Adipose tissue (tissue), 3 donors: ENCODE data around the gene MIX23. TPM values are rescaled to one million over a fixed set of nuclear protein-coding genes. Genes with fewer than 3 reads are reported as not detected.
"Not testable (repeated sequence)": the region's sequence is repeated elsewhere in the genome, so short reads cannot be mapped to it uniquely, and the experiment has no call there.

Experiments used
- H3K27ac ChIP-seq: one replicate; pipeline ENCODE4 v1.5.1; 2013; ENCODE audit warnings: low read depth, low read length
- WGBS, 3 donors: extraction: QIAGEN DNeasy Blood & Tissue Kit; methylation state at CpG; one replicate each; pipeline ENCODE4 v1.1.7; 2013; 5-methylcytosine and 5-hydroxymethylcytosine counted together
- polyA plus RNA-seq, 3 donors: library from polyadenylated mRNA; stranded (reverse); fragments of 200-250 nt; gene quantifications; one replicate each; pipeline ENCODE4 v1.2.3, GENCODE V29; 2013
- donor health status: healthy with polysubstance abuse.
- donor health status: Bipolar disorder and iron deficiency.
- donor health status: healthy.

Gene MIX23
- polyA plus RNA-seq, 3 donors: 12.7 to 41.5 (median 21.1) TPM

DNA sequence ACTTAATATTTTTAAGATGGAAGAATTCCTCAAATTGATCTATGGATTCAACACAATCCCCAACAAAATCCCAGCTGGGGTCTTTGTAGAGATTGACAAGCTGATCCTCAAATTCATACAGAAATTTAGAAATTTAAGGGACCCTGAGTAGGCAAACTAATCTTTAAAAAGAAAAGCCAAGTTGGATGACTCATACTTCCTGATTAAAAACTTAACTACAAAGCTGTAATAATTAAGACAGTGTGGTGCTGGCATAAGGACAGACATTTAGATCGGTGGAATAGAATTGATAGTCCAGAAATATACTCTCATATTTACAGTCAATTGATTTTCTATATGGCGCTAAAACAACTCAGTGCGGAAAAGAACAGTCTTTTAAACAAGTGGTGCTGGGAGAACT, 12.6 kb upstream of the MIX23 start:
- 53 to 56% (median 55%) methylated on average over 3 of the region's 3 CpGs for WGBS, 3 donors
- H3K27ac ChIP-seq: no peak overlapping the region

GRCh38 chr3:122394173-122394572, 11.1 kb upstream of the MIX23 start:
- WGBS, 3 donors: 54 to 81% (median 80%) methylated on average over 1 of the region's 1 CpG
- no peak overlapping the region for H3K27ac ChIP-seq

DNA sequence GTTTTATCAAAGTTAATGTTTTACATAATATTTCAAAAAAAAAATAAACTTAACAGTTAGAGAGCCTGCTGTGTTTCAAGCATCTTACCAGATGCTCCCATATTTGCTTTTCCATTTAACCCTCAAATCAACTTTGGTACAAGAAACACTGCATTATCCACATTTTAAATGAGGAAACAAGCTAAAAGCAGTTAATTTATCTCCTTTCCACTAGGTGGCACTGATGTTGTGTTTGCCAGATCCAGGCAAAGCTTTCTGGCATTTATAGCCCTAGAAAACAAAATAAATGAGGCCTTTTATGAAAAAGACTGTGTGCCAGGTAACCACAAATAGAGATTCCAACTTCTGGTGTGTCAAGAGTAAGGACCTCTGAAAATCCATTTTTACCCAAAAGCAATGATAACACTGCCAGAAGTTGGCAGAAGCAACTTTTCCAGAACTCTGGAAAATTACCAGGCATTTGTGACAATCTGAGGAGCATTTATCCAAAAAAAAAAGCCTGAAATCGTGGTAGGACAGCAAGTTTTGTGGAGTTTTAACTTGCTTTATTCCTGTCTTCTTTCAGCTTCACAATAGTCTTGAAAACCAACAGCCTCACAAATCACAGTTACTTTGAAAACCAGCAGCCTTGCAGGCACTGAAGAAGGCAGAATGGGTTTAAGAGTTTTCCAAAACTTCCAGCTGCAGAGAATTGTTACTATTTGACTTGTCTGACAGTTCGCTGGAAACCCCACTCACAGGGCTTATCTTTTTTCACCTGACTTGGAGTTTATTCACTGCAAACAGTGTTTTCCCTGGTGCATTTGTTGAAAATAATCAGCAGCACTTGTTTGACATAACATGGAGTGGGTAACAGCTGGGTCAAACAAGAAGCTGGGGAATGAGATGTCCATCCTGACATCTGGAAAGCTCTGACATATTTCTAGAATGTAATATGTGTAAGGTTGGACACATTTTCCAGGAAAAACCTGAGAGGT, 10.1 kb upstream of the MIX23 start:
- no peak overlapping the region for H3K27ac ChIP-seq
- 12 to 46% (median 39%) methylated on average over 2 of the region's 2 CpGs for WGBS, 3 donors

GRCh38 chr3:122391681-122392446, 8.8 kb upstream of the MIX23 start:
- 30 to 81% (median 79%) methylated on average over 2 of the region's 2 CpGs for WGBS, 3 donors
- H3K27ac ChIP-seq: no peak overlapping the region

- no peak overlapping the region for H3K27ac ChIP-seq
- WGBS, 3 donors: 34 to 64% (median 54%) methylated on average over 4 of the region's 4 CpGs
Observed at GRCh38 chr3:122390665-122391064, 7.6 kb upstream of the MIX23 start.

DNA sequence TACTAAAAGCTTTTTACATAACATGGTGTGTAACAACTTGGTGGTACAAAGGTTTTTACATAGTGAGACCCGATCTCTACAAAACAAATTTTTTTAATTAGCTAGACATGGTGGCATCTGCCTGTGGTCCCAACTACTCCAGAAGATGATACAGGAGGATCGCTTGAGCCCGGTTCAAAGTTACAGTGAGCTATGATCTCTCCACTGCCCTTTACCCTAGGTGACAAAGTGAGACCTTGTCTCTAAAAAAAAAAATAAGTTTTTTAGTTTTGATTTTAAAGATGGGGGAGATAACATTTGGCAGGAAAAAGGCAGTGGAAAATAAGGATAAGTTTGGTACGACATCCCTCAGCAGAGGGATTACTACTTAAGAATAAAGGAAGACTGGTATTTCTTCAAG, 6.9 kb upstream of the MIX23 start:
- H3K27ac ChIP-seq: no peak overlapping the region
- WGBS, 3 donors: 59 to 87% (median 83%) methylated on average over 4 of the region's 4 CpGs

DNA sequence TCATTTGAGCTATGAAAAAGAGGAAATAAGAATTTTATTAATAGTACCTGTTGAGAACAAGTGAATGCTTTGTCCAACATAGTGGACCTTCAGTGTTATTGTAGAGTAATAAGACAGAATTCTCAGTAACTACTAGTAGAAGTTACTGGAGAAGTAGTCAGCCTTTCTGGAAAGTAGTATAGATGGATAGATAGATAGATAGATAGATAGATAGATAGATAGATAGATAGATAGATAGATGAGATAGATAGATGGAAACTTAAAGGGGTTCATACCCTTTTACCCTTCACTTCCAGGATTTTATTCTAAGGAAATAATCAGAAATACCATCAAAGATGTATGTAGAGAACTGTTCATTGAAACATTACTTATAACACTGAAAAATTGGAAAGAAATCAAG, 6.2 kb upstream of the MIX23 start:
- no peak overlapping the region for H3K27ac ChIP-seq

DNA sequence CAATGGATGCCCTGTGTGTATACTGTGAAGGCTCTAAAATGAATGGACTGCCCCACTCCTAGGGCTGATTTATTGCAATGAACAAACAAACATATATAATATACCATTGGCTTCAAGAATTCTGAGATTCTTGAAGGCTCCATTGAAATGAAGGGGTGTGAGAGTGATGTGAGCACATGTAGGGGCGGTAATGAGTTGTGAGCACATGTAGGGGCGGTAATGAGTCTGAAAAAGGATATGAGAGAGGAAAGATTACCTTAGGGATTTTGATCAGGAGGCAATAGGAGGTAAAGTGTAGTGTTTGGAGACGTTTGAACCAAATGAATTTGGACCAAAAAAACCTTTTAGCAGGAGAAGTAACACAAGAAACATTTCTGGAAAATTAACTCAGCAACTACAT, 4.7 kb upstream of the MIX23 start:
- no peak overlapping the region for H3K27ac ChIP-seq
- WGBS, 3 donors: 59 to 94% (median 85%) methylated on average over 3 of the region's 3 CpGs

DNA sequence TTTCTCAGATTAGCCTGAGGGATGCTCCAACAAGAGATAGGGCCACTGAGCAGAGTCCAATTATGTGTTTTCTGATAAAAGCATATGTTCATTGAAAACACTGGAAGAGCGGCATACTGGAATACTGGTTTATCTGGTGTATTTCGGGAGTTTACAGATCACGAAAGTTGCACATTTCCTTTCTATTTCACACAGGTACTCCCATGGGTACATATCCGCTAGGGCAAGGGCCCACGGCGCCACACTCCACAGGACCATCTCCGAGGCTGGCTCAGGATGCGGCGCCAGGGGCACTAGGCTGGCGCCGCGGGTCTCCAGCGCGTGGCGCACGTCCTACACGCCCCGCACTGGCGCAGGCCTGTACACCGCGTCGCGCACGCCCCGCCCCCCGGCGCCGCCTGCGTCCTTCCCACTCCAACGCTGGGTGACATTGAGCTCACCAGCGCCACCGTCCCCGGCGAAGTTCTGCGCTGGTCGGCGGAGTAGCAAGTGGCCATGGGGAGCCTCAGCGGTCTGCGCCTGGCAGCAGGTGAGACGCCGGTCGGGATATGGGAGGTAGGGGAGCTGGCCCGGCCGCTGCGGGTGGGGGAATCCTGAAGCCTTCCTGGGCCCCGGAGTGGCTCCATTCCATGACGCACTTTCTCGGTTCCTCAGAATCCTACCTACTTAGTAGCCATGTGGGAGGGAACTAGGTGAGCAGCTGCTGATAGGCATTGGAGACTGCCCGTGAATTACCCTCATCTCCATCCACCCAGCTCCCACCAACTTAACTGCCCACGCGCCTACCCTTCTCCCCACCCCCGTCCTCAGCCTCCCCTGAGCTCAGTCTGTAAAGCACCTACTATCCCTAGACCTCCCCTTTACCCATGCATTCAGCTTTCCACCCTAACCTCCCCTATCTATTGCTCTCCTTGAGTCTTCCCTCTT, 1.0 kb upstream of the MIX23 start, which contains the start of gene FAM162A:
TSS of gene FAM162A (plus strand) at position 412 of the 927 bp plus-strand sequence. CDS start at position 496, 84 bp downstream.
- peak within 1 kb of the TSS; percentile 6 for H3K27ac ChIP-seq
- WGBS, 3 donors: 0 to 1% (median 0%) methylated on average over 52 of the region's 52 CpGs

- no peak overlapping the region for H3K27ac ChIP-seq
- 38 to 49% (median 43%) methylated on average over 4 of the region's 4 CpGs for WGBS, 3 donors
Observed at GRCh38 chr3:122377975-122378374, 5.1 kb downstream of the MIX23 start.

- H3K27ac ChIP-seq: no peak overlapping the region
- 91 to 96% (median 96%) methylated on average over 1 of the region's 1 CpG for WGBS, 3 donors
Observed at GRCh38 chr3:122374034-122374433, 9.0 kb downstream of the MIX23 start.

- H3K27ac ChIP-seq: no peak overlapping the region
- WGBS, 3 donors: 83 to 96% (median 94%) methylated on average over 5 of the region's 5 CpGs
Observed at GRCh38 chr3:122366379-122366749, 16.7 kb downstream of the MIX23 start.

- WGBS, 3 donors: 56 to 95% (median 90%) methylated on average over 10 of the region's 10 CpGs
- H3K27ac ChIP-seq: not testable (repeated sequence)
Observed at GRCh38 chr3:122365582-122366378, 17.3 kb downstream of the MIX23 start.

GRCh38 chr3:122365073-122365472, 18.0 kb downstream of the MIX23 start:
- WGBS, 3 donors: 67 to 88% (median 82%) methylated on average over 1 of the region's 1 CpG
- H3K27ac ChIP-seq: no peak overlapping the region

DNA sequence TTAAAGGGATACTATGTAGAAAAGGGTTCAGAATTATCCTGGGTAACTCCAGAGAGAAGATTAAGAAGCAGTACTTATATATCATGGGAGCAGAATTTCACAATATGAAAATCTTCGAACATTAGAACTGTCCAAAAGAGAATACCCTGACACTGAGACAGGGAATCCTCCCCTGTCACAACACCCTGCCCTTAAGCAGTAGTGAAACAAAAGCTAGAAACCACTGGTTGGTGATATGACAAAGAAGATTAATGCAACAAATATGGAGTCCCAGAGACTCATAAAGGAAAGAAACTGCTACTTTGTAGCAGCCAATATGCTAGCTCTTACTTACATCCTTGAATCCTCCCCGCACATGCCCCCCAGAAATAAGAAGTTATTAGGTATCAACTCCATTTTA, 18.5 kb downstream of the MIX23 start:
- H3K27ac ChIP-seq: no peak overlapping the region
- 84 to 89% (median 89%) methylated on average over 2 of the region's 2 CpGs for WGBS, 3 donors

- no peak overlapping the region for H3K27ac ChIP-seq
- 74 to 96% (median 93%) methylated on average over 2 of the region's 2 CpGs for WGBS, 3 donors
Observed at GRCh38 chr3:122362026-122362425, 21.0 kb downstream of the MIX23 start.

DNA sequence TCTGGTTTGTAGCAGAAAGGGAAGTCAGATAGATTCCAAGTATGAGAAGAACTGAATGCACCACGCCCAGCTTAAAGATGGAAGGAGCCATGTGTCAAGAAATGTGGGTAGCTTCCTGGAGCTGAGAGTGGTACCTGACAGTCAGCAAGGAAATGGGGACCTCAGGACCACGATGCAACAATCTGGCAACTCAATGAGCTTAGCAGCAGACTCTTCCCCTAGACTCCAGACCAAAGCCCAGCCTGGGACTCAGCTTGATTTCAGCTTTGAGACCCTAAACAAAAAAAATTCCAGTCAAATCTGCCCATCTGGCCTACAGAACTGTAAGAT, 24.4 kb downstream of the MIX23 start:
- WGBS, 3 donors: 72 to 91% (median 78%) methylated on average over 2 of the region's 2 CpGs
- no peak overlapping the region for H3K27ac ChIP-seq
